CD4-positive, alpha-beta T cell treated with Interleukin-4 for 4 hours (primary cell): ENCODE measurements around the gene TBC1D5.

Experiments
- DNase-seq: peaks from one replicate; pipeline ENCODE4 v3.0.0-alpha.2; 2020

The TBC1D5 gene

DNA sequence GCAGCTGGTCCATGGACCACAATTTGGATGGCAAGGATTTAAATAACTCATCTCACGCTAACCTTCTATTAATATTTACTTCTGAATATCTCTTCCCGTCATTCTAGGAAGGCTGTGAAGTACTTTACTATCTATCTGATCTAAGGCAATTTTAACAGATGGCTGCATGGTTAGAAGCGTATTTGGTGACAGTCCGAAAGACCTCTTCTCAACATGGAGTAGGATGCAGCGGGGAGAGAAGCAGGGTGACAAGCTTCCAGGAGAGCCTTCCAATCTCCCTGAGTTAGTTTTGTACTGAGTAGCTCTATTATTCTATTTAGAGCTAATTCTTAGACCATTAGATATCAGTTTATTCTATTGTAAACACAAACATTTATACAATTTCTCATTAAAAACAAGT lies 548.3 kb downstream of the TBC1D5 start:
- no peak for DNase-seq

DNA sequence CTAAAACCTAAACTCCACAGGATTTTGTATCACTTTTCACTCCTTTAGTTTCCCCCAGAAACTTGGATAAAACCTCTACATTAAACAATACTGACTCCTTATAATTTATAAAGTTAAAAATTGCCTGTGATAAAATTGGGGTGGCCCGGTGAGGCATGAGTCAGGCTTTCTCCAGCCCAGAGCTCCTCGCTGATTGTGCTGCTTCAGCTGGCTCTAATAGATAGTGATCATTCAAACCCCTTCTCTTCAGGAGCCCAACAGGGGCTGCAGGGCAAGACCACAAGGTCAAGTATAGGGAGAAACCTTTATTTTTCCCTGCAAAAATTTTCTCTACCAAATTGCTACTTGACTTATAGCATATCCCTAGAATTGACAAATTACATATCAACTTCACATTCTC lies 549.4 kb downstream of the TBC1D5 start:
- no peak for DNase-seq

DNA sequence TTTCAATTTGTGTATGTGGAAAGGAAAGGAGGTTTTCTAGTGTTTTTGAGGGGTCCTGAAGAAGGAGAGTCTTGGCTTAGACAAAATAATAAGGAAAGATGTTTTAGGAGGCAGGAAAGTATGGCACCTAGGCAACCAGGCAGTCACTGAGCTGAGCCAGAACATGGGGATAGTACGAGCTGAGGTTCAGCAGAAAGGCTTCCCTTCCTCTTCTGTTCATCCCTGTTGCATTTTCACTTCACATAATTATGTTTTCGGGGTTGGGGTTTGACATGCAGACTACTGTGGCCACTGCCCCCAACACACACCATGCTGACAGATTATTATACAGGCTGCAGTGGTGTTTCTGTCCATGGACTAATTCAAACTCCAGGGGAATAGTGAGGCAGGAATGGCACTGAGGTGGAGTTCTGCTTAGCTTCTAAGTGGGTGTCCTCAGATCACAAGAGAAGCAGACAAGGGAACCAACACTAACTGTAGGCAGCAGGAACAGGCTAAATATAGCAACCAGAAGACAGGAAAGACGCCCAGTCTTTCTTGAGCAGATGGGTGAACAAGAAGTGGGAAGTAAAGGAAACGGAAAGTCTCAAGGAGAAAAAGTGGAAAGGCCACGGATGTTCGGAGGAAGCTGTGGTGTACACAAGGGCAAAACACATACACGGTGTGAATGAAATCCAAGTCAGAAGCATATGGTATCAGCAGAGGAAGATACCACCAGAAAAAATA lies 551.9 kb downstream of the TBC1D5 start:
- DNase-seq, result no peak

DNA sequence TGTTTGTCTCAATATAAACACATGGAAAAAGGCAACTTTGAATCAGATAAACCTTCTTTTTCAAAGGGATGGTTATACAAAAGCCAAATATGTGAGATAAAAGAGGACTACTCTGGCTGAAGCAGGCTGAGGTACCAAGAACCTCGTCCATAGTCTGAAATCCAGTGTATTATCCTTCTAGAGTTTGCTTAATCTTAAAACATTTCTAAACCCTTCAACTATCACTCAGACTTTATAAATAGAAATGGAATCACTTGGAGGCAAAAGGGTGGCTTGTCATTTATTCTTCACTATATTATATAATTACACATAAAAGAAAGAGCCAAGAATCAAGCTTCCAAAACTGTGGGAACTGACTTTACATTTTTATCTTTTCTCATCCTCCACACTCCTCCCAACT lies 554.1 kb downstream of the TBC1D5 start:
- DNase-seq, result no peak

DNA sequence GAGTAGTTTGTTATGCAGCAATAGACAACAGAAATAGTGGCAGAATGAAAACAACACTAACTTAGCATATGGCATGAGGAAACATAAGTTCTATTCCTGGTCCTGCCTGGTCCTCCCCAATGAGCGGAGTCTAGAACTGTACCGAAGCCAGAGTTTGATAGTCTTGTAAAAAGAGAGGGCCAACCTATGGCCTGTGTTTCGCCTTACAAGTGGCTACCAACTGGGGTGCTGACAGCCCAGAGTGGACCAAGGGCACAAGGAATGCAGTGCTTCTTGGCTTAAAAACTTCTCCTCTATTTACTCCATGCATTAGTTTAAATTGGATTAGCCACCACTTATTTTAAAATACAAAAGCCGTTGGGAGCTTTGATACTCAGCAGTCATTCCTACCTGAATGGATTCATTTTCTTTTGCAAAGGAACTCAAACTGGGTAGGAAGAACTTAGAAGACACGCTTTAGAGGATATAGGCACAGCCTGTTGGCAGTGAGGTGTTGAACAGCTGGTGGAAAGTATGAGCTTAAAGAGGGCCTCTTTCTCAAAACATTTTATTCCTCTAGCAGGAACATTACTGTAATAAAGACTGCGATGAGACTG lies 554.7 kb downstream of the TBC1D5 start:
- no peak for DNase-seq

DNA sequence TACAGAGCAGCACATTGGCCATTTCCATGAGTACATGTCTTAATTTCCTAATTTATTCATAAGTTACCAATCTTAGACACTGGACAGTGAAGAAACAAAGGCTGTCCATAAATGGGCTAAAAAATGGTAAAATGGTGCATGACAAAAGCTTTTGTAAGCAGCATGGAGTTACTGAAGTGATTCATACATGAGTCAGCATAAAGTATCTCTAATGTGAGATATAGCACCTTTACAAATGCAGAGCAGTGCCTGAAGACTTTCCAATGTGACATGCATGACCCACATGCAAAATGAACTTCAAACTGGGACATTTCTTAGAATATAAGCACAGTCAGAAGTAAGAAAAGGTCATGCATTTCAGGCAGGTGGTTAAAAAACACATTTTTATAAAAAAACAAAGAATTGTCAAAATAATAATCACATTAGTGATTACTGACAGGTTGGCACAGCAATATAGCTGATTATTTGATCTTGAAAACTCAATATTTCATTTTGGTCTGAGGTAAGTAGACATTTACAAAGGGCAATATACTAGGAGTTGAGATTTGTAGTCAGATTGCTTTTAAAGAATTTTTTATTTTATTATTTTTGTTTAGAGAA lies 558.4 kb downstream of the TBC1D5 start:
- peak; percentile 6 for DNase-seq

DNA sequence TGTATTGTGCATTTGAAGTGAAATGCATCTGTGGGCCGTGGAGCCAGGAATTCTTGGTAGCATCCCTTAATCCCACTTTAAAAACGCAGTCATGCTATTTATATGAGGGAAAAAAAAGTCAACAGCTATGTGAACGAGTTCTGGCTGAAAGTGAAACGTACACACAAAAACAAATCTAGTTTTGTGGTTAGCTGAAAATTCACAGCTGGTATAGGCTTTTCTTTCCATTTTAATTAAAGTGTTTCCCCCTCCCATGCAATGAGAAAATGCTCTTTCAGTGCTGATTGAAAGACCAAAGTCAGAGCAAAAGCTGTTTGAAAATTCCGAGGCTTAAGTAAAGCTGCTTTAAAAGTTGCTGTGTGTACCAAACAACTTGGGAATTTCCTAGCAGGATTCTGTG lies 560.3 kb downstream of the TBC1D5 start:
- no peak for DNase-seq

DNA sequence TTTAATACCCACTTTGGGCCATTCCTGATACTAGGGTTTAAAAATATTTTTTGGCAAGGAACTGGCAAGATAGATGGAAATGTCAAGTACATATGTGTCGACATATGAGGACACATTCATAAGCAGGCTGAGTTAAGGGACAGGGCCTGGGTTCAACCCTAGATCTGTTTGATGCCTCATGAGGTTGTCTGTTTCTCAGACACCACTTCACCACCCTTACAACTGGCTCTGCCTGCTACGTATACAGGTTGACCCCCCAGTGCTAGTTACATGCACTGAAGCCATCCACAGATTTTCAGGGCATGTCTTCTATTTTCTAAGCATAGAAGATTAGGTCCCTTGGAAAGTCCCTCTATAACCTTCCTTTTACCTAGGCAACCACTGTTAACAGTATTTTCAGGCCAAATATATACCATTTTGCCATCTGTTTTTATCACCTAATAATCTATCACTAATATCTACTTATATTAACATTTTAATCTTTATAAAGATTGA lies 561.0 kb downstream of the TBC1D5 start:
- no peak for DNase-seq

DNA sequence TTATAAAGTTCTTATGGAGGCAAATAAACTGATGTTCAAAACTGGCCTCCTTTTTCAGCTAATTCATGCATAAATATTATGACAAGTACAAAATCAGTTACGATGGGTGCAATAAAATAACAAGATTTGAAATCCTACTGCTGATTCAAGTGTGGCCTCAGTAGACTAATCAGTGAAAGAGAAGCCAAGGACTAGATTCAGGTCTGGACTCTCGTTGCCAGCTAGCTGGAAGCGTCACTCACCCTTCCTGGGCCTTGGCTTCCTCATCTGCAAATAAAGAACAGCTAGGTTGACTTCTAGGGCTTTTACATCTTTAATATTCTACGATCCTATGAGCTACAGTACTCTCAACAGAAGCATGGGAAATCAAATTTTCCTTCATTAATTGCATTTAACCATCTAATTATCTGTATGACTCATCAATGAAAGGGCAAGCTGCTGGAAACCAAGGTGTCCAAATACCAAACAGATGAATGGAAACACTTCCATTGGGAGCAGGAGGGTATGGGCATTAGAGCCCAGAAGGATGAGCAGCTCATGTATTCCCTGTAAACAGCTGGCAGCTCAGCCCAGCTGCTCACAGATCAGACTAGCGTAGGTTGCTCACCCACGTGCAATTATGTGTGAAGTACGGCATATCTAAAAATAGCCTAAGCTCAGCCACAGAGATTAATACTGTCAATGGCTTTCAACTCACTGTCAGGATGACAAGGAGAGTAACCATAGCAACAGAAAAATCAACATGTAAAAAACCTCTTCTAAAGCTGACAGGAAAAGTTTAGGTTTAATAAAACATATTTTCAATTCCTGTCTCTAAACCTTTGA lies 562.8 kb downstream of the TBC1D5 start:
- DNase-seq, result peak; percentile 55

DNA sequence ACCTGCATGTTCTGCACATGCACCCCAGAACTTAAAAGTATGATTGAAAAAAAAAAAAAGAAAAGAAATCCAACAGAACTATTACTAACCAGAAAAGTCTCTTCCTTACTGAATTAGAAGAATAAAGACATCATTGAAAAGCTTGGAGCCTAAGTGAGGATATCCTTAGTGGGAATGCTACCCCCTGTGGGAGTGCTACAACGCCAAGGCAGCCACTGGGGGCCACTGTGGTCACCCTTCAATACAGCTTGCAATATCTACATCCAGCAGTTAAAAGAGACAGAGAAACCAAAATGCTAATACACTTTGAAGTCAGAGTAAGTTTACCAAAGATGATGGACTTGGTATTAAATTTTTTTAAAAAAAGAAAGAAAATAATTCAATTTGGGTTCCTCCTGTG lies 565.7 kb downstream of the TBC1D5 start:
- DNase-seq, result no peak

DNA sequence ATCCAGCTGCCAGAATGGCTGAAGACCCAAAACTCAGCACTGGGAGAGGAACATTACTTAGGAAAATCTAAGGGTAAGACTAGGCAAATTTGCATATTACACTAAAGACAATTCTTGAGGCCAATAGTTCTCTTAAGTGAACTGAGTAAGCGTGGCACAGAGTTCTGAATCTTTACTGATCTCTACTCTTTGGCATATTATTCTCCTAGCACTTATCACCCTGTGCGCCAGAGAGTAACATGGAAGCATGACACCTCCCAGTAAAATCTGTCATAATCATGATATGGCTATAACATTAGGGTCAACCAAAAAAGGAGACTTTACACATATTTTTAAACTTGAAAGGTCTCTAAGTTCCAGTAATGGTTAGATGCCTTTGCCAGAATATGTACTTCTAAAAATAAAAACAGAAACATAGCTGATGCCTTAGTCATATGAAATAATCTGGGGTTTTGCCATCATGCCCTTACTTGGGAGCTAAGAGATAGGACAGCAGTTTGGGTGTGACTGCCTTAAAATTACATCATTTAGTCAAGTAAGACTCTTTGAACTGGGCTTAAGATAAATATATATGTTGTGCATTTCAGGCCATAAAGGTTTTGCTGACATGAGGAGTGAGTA lies 567.1 kb downstream of the TBC1D5 start:
- no peak for DNase-seq

DNA sequence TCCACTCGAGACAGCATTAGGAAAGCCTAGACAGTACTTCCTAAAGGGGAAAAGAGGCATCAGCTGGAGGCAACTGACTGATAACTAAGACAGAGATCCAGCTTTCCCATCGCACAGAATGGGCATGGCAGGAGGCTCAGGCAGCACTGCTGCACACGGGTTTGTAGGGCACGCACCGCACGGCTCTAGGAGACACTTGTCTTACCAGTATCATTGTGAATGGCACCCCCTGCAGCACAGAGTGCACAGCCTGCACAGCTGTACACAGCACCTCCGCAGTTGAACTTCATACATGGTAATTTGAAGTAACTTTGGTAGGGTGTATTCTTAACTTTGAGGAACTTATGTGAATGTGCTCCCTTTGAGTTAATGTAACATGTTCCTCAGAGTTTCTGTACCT lies 576.1 kb downstream of the TBC1D5 start:
- DNase-seq, result no peak

DNA sequence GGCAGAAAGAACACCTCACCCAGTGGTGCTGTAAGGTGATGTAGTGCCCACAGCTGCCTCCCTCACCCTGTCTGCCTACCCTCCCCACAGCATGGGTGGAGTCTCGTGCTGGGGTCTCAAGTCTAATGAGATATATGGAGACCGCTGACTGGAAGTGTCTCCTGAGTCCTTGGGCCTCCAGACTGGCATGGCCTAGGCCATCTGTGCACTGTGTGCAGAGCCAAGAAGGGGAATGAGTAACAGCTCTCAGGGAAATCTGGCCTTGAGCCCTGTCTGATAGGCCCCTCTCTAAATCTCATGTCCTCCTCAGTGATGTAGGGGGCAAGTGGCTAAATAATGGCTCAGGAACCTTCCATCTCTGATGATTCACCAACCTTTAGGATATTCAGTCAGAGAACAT lies 580.3 kb downstream of the TBC1D5 start:
- DNase-seq, result no peak

DNA sequence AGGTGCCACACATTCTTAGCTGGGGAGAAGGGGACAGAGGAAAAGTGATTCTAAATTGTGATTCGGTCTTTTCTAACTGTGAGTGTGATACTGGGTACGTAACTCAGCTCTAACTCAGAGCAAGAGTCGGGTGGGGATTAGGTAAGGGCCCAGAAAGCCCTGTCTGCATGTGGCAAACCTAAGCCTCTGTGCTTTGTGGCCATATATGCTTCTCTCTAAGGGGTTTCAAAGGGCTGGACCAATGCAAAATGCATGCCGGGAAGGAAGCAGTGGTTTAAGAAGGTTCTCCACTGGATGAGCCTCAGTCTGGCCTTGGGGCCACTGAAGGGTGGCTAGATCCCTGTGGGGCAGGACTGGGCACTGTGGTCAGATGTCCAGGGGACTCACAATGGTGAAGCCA lies 581.8 kb downstream of the TBC1D5 start:
- no peak for DNase-seq

DNA sequence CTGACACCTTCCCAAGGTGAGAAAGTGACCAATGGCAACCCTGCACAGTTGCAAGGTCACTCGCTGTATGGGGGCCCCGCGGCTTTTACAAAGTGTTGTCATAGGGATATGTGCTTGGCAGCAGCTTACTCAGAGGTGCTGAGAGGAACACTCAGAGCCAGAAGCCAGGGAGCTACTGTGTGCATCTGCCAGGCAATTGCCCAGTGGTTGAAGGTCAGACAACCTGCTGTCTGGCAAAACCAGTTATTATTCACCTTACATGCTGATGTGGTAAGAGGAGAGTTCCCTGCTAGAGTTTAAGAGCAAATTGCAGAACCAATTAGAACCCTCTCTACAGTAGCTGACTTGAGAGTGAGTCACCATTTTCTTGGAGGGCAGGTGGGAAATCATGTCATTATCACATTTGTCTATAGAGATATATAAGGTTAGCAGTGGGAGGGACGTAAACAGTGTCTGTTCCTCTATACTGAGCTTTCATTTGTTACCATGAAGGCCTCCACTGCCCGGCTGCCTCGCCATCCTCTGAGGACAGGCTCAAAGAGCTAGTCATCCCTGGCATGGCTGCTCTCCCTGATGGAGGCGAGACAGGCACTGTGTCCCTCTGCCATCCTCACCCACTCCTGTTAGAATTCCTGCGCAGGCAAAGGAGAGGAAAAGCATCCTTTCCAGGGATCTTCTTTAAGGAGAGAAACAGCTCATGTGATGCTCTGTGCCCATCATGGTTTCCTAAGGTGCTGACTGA lies 583.3 kb downstream of the TBC1D5 start:
- no peak for DNase-seq

DNA sequence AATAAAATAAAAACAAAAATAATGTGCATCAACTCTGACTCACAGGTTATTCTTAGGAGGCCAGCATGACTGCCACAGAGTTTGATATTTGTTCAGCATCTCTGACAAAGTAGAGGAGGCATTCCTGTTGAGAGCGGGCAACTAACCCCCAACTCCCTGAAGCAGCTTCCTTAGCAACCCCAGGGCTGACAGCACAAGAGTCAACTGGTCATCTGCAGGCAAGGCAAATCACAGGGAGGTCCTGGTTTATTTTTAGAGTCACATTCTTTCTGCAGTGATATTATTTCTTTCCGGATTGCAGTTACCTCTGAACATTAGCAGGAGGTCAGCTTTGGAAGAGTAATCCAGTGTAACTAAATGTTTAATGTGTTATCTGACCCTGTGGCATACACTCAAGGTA lies 584.7 kb downstream of the TBC1D5 start:
- no peak for DNase-seq

DNA sequence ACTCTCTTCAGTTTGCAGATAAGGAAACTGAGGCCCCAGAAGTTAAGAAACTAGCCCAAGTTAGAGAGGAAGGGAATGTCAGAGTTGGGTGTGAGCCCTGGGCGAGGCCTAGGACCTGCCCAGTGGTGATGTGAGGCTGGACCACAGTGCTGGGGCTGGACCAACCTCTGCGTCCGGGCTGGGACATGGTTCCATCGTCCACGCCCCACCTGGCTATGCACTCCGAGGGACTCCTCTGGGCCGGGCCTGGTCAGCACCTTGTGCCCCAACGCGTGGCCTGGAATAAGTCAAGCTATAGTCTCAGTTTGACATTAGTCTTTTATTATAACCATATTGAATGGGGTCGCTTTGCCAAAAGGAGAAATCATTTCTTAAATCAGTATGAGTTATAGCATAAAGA lies 585.6 kb downstream of the TBC1D5 start:
- DNase-seq, result no peak

DNA sequence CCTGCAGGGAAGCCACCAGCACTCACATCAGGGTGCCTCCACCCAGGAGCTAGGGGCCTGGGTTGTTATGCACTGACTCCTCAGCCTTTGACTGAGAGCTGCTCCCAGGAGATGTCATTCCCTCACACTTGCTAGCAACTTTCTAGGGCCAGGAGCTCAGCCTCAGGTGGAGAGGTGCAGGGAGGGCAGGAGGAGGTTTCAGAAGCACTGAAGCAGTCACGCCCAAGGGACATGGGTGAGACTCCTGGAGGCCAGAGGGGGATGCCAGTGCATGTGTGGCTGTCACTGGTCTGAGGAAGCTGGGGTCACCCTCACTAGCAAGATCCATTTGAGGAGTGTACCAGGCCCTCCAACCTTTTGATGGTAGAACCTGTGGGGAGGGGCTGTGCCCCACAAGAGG lies 586.5 kb downstream of the TBC1D5 start:
- no peak for DNase-seq

DNA sequence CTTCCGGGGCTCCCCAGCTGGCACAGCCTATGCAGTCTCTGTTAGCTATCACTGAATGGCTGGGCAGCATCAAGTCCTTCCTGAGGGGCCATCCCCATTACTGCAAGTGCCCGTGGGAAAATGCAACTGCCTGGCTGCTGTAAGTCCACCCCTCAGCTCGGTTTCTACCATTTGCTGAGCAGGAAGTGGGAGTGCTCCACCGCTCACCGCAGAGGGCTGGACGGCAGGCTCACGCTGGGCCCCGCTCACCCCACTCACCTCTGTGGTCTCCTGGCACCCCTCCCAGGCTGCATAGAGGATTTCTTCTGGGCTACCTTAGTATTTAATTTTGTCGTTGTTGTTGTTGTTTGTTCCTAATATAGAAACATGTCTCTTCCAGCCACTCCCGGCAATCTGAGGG lies 587.5 kb downstream of the TBC1D5 start:
- DNase-seq, result no peak

DNA sequence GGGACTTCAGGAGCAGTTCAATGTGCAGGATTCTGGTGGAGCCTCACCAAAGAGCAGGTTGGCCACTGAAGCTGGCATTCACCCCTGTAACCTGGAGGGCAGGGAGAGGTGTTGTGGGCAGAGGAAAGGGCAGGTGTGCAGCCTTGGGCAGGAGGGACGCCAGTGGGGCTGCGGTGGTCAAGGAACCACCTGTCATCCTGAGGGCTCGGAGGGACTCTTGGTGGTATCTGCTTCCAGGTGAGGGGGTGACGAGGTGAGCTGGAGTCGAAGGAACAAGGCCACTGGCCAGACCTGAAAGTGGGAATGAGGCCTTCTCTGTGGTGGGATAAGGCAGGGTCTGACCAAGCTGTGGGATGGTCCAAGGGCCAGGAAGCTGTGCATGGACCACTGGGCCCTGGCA lies 588.2 kb downstream of the TBC1D5 start:
- DNase-seq, result no peak

DNA sequence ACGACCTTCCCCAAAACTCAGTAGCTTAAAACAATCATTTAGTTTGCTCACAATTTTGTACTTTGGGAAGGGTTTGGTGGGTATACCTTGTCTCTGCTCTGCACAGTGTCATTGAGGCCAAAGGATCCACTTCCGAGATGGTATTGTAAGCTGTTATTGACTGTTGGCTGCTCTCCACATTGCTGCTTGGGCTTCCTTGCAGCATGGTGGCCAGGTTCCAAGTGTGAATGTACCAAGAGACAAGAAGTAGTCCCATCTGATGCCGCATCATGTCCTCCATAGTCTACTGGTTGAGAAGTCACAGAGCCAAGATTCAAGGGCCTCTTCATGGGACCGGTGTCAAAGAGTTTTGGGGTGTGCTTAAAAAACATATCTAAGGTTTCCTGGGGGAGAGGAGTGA lies 589.2 kb downstream of the TBC1D5 start:
- DNase-seq, result no peak

DNA sequence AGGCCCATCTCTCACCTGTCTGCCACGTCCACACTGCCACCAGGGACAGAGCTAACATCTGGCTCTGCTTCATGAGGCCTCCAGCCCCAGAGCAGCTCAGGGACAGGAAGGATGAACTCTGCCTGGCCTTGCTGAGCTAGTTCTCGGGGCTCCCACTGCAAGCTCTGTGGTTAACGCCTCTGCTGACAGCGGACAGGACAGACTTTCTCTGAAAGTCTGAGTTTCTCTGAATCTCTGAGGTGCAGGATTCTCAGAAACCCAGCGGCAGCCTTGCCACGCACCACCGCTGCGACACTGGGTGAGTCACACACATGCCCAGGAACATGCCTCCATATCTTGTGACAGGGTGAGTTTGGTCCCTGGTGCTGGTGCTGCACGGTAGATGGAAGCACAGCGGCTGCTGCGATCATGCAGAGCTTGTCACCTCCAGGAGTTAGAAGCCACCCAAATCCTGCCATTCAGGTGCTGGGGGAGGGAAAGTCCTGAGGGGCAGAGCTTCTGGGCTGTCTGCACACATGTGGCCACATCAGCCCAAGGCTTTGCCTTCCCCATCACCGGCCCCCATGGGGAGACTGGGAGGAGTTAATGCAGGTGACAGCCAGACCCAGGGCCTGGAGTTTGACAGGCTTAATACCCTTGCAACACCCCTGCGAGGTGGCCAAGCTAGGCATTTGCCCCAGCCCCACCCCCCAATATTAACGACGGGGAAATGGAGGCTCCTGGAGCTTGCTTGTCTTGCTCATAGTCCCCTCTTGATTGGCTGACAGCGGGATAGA lies 590.6 kb downstream of the TBC1D5 start:
- DNase-seq, result peak; percentile 92
